ENCODE measurements around the gene FFAR2. TPM values are rescaled to one million over a fixed set of nuclear protein-coding genes. Genes with fewer than 3 reads are reported as not detected.
A peak's percentile ranks its signal among the peaks of the same experiment; 100 is the strongest.

FFAR2 gene
- total RNA-seq, 1 donor from 2014 or later: 1.9 TPM

DNA sequence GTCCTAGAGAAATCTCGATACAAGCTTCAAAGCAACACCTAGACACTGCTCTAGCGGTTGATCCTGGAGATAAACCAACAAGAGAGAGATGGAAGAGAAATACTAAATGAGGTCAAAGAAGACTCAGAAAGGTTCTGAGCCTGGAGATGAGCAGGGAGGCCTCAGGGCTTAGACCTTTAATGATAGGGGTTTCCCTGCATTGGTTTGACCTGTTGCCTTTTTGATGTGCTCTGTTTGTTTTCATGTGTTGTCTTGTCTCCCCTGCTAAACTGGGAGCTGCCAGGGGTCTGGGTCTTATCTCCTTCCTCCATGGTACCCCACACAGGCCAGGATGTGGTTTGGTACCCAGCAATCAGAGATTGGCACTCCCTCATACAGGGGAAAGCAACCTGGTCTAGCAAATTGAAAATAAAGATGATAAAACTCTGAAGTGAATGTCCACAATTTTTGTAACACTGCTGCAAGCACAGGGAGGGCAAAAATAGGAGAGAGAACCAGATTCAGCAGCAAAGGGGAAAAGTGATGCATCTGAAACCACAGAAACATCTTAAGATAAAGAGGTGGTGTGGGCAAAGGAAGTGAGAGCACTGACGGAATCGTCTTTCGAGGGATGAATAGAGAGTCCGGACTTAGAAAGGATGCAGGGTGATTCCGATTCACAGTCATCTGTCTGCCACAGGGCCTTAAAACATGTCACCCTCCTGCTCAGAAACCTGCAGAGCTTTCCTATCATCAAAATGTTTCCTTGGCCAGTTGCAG, 3.5 kb downstream of the FFAR2 start:
- TF ChIP-seq, protein P1, sequence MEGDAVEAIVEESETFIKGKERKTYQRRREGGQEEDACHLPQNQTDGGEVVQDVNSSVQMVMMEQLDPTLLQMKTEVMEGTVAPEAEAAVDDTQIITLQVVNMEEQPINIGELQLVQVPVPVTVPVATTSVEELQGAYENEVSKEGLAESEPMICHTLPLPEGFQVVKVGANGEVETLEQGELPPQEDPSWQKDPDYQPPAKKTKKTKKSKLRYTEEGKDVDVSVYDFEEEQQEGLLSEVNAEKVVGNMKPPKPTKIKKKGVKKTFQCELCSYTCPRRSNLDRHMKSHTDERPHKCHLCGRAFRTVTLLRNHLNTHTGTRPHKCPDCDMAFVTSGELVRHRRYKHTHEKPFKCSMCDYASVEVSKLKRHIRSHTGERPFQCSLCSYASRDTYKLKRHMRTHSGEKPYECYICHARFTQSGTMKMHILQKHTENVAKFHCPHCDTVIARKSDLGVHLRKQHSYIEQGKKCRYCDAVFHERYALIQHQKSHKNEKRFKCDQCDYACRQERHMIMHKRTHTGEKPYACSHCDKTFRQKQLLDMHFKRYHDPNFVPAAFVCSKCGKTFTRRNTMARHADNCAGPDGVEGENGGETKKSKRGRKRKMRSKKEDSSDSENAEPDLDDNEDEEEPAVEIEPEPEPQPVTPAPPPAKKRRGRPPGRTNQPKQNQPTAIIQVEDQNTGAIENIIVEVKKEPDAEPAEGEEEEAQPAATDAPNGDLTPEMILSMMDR (IDR thresholded peaks at IDR 0.05; ENCODE audit: unreplicated experiment): no peak
- peaks cover 8% of the 10 kb centered on the region for H3K4me1 Mint-ChIP-seq (ENCODE audit: low read depth)
- peaks cover 25% of the 10 kb centered on the region for H3K27me3 Mint-ChIP-seq
- no peak overlapping the region for H3K27ac Mint-ChIP-seq
- no peaks in the 10 kb centered on the region for H3K36me3 Mint-ChIP-seq (ENCODE audit: insufficient read depth)
- DNase-seq (ENCODE audit: low spot score, unreplicated experiment): no peak
- H3K4me3 Mint-ChIP-seq (ENCODE audit: low read depth): no peak overlapping the region
- no peaks in the 10 kb centered on the region for H3K9me3 Mint-ChIP-seq (ENCODE audit: low read depth)

DNA sequence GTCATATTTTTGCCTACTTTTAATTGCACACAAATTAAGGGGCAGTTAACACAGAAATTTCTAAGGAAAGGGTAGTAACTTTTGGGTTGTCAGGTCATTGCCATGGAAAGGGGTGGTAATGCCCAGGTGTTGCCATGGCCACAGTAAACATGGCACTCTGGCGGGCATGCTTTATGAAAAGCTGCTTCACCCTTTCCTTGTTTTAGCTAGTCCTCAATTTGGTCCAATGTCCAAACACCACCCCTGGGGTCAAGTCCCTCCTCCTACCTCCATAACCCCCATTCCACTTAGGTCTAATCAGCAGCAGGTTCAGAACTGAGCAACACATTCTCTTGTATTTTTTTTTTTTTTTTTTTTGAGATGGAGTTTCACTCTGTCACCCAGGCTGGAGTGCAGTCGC, 6.6 kb downstream of the FFAR2 start:
- no peaks in the 10 kb centered on the region for H3K9me3 Mint-ChIP-seq (ENCODE audit: low read depth)
- peaks cover 26% of the 10 kb centered on the region for H3K4me1 Mint-ChIP-seq (ENCODE audit: low read depth)
- TF ChIP-seq, protein P1 (IDR thresholded peaks at IDR 0.05; ENCODE audit: unreplicated experiment): no peak
- peaks cover 10% of the 10 kb centered on the region for H3K27me3 Mint-ChIP-seq
- no peak overlapping the region for H3K4me3 Mint-ChIP-seq (ENCODE audit: low read depth)
- peak overlapping the region; percentile 73 for H3K27ac Mint-ChIP-seq
- no peak for DNase-seq (ENCODE audit: low spot score, unreplicated experiment)
- H3K36me3 Mint-ChIP-seq (ENCODE audit: insufficient read depth): no peaks in the 10 kb centered on the region

DNA sequence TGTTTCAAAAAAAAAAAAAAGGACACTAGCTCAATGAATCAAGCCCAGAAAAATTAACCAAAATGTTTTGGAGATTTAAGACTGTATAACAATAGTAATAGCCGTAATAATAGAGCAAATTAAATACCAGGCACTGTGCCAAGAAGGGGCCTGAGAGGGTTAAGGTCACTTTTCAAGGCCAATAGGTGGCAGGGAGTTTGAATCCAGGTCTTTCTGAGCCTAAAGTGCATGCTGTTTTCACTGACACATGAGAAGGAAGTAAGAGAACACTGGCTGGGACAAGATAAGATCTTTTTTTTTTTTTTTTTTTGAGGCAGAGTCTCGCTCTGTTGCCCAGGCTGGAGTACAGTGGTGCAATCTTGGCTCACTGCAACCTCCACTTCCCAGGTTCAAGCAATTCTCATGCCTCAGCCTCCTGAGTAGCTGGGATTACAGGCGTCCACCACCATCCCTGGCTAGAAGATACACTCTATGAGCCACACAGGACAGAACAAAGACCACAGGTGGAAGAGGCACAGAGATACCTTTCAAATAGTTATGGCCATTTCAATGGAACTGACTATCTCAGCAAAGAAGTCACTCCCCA, 7.7 kb downstream of the FFAR2 start:
- peaks cover 3% of the 10 kb centered on the region for H3K27me3 Mint-ChIP-seq
- TF ChIP-seq, protein P1 (IDR thresholded peaks at IDR 0.05; ENCODE audit: unreplicated experiment): no peak
- DNase-seq (ENCODE audit: low spot score, unreplicated experiment): no peak
- H3K4me3 Mint-ChIP-seq (ENCODE audit: low read depth): no peak overlapping the region
- H3K27ac Mint-ChIP-seq: no peak overlapping the region
- no peaks in the 10 kb centered on the region for H3K9me3 Mint-ChIP-seq (ENCODE audit: low read depth)
- no peaks in the 10 kb centered on the region for H3K36me3 Mint-ChIP-seq (ENCODE audit: insufficient read depth)
- H3K4me1 Mint-ChIP-seq (ENCODE audit: low read depth): peaks cover 32% of the 10 kb centered on the region

DNA sequence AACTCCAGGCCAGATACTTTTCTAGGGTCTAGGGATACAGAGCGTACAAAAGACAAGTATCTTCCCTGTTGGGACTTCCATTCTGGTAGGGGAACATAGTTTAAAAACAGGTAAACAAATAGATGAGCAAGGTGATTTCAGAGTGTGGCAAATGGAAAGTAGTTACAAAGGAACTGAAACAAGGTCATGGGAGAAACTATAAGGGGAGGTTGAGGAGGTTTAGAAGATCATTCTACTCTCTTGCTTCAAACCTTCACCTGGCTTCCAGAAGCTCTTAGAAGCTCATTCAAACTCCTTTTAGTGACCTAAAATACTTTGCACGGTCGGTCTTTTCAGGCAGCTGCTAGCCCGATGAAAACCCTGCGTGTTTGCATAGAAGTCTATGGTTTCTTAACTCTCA, 9.1 kb downstream of the FFAR2 start:
- H3K4me3 Mint-ChIP-seq (ENCODE audit: low read depth): no peak overlapping the region
- no peaks in the 10 kb centered on the region for H3K27me3 Mint-ChIP-seq
- H3K9me3 Mint-ChIP-seq (ENCODE audit: low read depth): no peaks in the 10 kb centered on the region
- no peak for DNase-seq (ENCODE audit: low spot score, unreplicated experiment)
- H3K36me3 Mint-ChIP-seq (ENCODE audit: insufficient read depth): no peaks in the 10 kb centered on the region
- H3K27ac Mint-ChIP-seq: no peak overlapping the region
- H3K4me1 Mint-ChIP-seq (ENCODE audit: low read depth): peaks cover 32% of the 10 kb centered on the region
- TF ChIP-seq, protein P1 (IDR thresholded peaks at IDR 0.05; ENCODE audit: unreplicated experiment): no peak

DNA sequence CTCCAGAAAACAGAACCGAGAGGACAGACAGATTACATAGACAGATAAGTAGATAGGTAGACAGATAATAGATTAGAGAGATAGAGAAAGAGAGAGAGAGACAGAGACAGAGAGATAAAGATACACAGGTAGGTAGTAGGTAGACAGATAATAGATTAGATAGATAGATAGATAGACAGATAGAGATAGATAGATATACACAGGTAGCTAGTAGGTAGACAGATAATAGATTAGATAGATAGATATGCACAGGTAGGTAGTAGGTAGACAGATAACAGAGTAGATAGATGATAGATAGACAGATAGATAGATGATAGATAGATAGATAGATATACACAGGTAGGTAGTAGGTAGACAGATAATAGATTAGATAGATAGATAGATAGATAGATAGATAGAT, 10.1 kb downstream of the FFAR2 start:
- Mint-ChIP-seq H3K4me3 (ENCODE audit: low read depth) (no peak overlapping the region), H3K9me3 (ENCODE audit: low read depth) (no peaks in the 10 kb centered on the region), H3K4me1 (ENCODE audit: low read depth) (peaks cover 32% of the 10 kb centered on the region), H3K27me3 (no peaks in the 10 kb centered on the region), H3K36me3 (ENCODE audit: insufficient read depth) (no peaks in the 10 kb centered on the region), H3K27ac (no peak overlapping the region)
- TF ChIP-seq, protein P1 (IDR thresholded peaks at IDR 0.05; ENCODE audit: unreplicated experiment): no peak
- DNase-seq (ENCODE audit: low spot score, unreplicated experiment): no peak
